Liver (tissue), 9 donors: ENCODE results near the gene OR1F1. TPM values are rescaled to one million over a fixed set of nuclear protein-coding genes. Genes with fewer than 3 reads are reported as not detected.

Experiments
- DNase-seq: peaks from one replicate; pipeline ENCODE4 v3.0.0-alpha.2; 2017; ENCODE audit warnings: low spot score
- H3K27ac ChIP-seq, 2 donors: one replicate each; pipeline ENCODE4 v1.7.0; 2013; ENCODE audit warnings: inconsistent platforms in 2 of 2, low read length in 2 of 2, control low read depth in 1 of 2, low read depth in 1 of 2, mild to moderate bottlenecking in 1 of 2
- H3K27me3 ChIP-seq, 4 donors: one replicate each; pipeline versions ENCODE4 v1.6.1 to v1.7.0; 2013; ENCODE audit warnings: low read length in 3 of 4, inconsistent platforms in 1 of 4, mild to moderate bottlenecking in 1 of 4, moderate library complexity in 1 of 4; ENCODE audit not compliant: control insufficient read depth in 4 of 4, insufficient read depth in 4 of 4
- H3K36me3 ChIP-seq, 4 donors: one replicate each; pipeline versions ENCODE4 v1.6.1 to v1.7.0; 2013; ENCODE audit warnings: low read length in 3 of 4, mild to moderate bottlenecking in 3 of 4, low read depth in 1 of 4, moderate library complexity in 1 of 4; ENCODE audit not compliant: control insufficient read depth in 4 of 4, insufficient read depth in 3 of 4
- H3K4me1 ChIP-seq, 4 donors: one replicate each; pipeline versions ENCODE4 v1.6.1 to v1.7.0; 2013; ENCODE audit warnings: low read length in 3 of 4, mild to moderate bottlenecking in 3 of 4, moderate library complexity in 1 of 4; ENCODE audit not compliant: control insufficient read depth in 4 of 4, insufficient read depth in 4 of 4
- H3K4me3 ChIP-seq, 3 donors: one replicate each; pipeline versions ENCODE4 v1.6.1 to v1.7.0; 2013; ENCODE audit warnings: low read length in 3 of 3, control low read depth in 1 of 3, low read depth in 1 of 3, mild to moderate bottlenecking in 1 of 3
- H3K9ac ChIP-seq, 2 donors: one replicate each; pipeline ENCODE4 v1.7.0; 2013; ENCODE audit warnings: low read length in 2 of 2, mild to moderate bottlenecking in 2 of 2, moderate library complexity in 2 of 2, control low read depth in 1 of 2, low read depth in 1 of 2
- H3K9me3 ChIP-seq, 4 donors: one replicate each; pipeline versions ENCODE4 v1.6.1 to v1.7.0; 2013; ENCODE audit warnings: low read length in 3 of 4; ENCODE audit not compliant: control insufficient read depth in 4 of 4
- ATF3 ChIP-seq: IDR thresholded peaks from 2 replicates; pipeline ENCODE4 v1.6.1; 2016; ENCODE audit warnings: antibody characterized with exemption
- EGR1 ChIP-seq, 2 donors: IDR thresholded peaks; 2 replicates each; pipeline ENCODE4 v1.6.1; 2016 to 2018; ENCODE audit warnings: antibody characterized with exemption in 2 of 2, low read depth in 2 of 2
- FOXA1 ChIP-seq: IDR thresholded peaks from 2 replicates; pipeline ENCODE4 v1.6.1; 2016; ENCODE audit warnings: antibody characterized with exemption
- FOXA2 ChIP-seq: IDR thresholded peaks from 2 replicates; pipeline ENCODE4 v1.6.1; 2016; ENCODE audit warnings: antibody characterized with exemption
- GABPA ChIP-seq, 2 donors: IDR thresholded peaks in 1 of 2; conservative IDR thresholded peaks in 1 of 2; 2 replicates each; pipeline ENCODE4 v1.6.1; 2016; ENCODE audit warnings: antibody characterized with exemption in 2 of 2, mild to moderate bottlenecking in 1 of 2, moderate library complexity in 1 of 2
- HNF4A ChIP-seq, 2 donors: conservative IDR thresholded peaks; 2 replicates each; pipeline ENCODE4 v1.6.1; 2016; ENCODE audit warnings: antibody characterized with exemption in 2 of 2, mild to moderate bottlenecking in 2 of 2
- HNF4G ChIP-seq: IDR thresholded peaks from 2 replicates; pipeline ENCODE4 v1.6.1; 2016; ENCODE audit warnings: antibody characterized with exemption
- JUND ChIP-seq, 2 donors: IDR thresholded peaks; 2 replicates each; pipeline ENCODE4 v1.6.1; 2016; ENCODE audit warnings: antibody characterized with exemption in 2 of 2
- MAX ChIP-seq: IDR thresholded peaks from 2 replicates; pipeline ENCODE4 v1.6.1; 2016; ENCODE audit warnings: antibody characterized with exemption
- RAD21 ChIP-seq, 2 donors: IDR thresholded peaks; 2 replicates each; pipeline ENCODE4 v1.6.1; 2016; ENCODE audit warnings: antibody characterized with exemption in 2 of 2, mild to moderate bottlenecking in 2 of 2
- REST ChIP-seq: IDR thresholded peaks from 2 replicates; pipeline ENCODE4 v1.6.1; 2016; ENCODE audit warnings: antibody characterized with exemption, mild to moderate bottlenecking
- RXRA ChIP-seq, 2 donors: IDR thresholded peaks; 2 replicates each; pipeline ENCODE4 v1.6.1; 2017 to 2018; ENCODE audit warnings: antibody characterized with exemption in 2 of 2, mild to moderate bottlenecking in 1 of 2
- SP1 ChIP-seq: IDR thresholded peaks from 2 replicates; pipeline ENCODE4 v1.6.1; 2018; ENCODE audit warnings: antibody characterized with exemption, mild to moderate bottlenecking
- TAF1 ChIP-seq: conservative IDR thresholded peaks from 2 replicates; pipeline ENCODE4 v1.6.1; 2016; ENCODE audit warnings: antibody characterized with exemption, mild to moderate bottlenecking
- YY1 ChIP-seq: IDR thresholded peaks from 2 replicates; pipeline ENCODE4 v1.6.1; 2016; ENCODE audit warnings: antibody characterized with exemption, mild to moderate bottlenecking
- ZBTB33 ChIP-seq: IDR thresholded peaks from 2 replicates; pipeline ENCODE4 v1.6.1; 2016; ENCODE audit warnings: antibody characterized with exemption
- WGBS: extraction: QIAGEN DNeasy Blood & Tissue Kit; methylation state at CpG from one replicate; pipeline ENCODE4 v1.1.7; 2013; 5-methylcytosine and 5-hydroxymethylcytosine counted together
- polyA plus RNA-seq, 2 donors: library from polyadenylated mRNA; stranded (reverse) in 1 of 2; unstranded in 1 of 2; fragments of 200-250 nt in 1 of 2; fragments of >200 nt in 1 of 2; fragmentation: Nextera tagmentation in 1 of 2; extraction: Ambion mirVana in 1 of 2; gene quantifications; one replicate each; pipeline versions ENCODE4 v1.2.1 to v1.2.3, GENCODE V29; 2013 to 2015
- total RNA-seq, 2 donors: library from RNA; depleted of rRNA; stranded (reverse); fragments of >200 nt; gene quantifications; one replicate each; pipeline ENCODE4 v1.2.3, GENCODE V29; 2014
- donor health status: healthy.
- donor health status: healthy.
- donor health status: healthy.
- donor health status: healthy.
- donor health status: healthy.

OR1F1 gene
- total and polyA plus RNA-seq, 4 donors, result not detected

GRCh38 chr16:3147757-3148104 is 40.3 kb upstream of the OR1F1 start:
- H3K36me3 ChIP-seq, result no peaks in the 10 kb centered on the region
- no peaks in the 10 kb centered on the region for H3K9me3 ChIP-seq
- 94% methylated on average over 5 of the region's 5 CpGs for WGBS
- no peaks in the 10 kb centered on the region for H3K27me3 ChIP-seq
- no peak for DNase-seq
- no peak for TF ChIP-seq YY1
- TF ChIP-seq GABPA (IDR thresholded peaks at IDR 0.05 in 1 of 2, conservative IDR thresholded peaks at IDR 0.05 in 1 of 2), result no peak
- no peak for TF ChIP-seq EGR1 (IDR thresholded peaks at IDR 0.05; ENCODE audit: low read depth in 2 of 2)
- TF ChIP-seq HNF4A (conservative IDR thresholded peaks at IDR 0.05), result no peak
- TF ChIP-seq TAF1, result no peak
- no peak for TF ChIP-seq REST
- TF ChIP-seq ZBTB33, result no peak
- TF ChIP-seq FOXA1, result no peak
- no peak for TF ChIP-seq RAD21 (IDR thresholded peaks at IDR 0.05)
- no peak for TF ChIP-seq FOXA2
- TF ChIP-seq ATF3, result no peak
- H3K27ac ChIP-seq, result no peak overlapping the region
- no peak overlapping the region for H3K9ac ChIP-seq
- no peak overlapping the region for H3K4me3 ChIP-seq
- H3K4me1 ChIP-seq, result peaks cover 11 to 41% (median 25%) of the 10 kb centered on the region in 4 donors

- Histone ChIP-seq H3K27ac (no peak overlapping the region), H3K9ac (no peak overlapping the region), H3K27me3 (no peaks in the 10 kb centered on the region), H3K4me1 (peaks cover 6 to 33% (median 18%) of the 10 kb centered on the region in 4 donors), H3K4me3 (no peak overlapping the region), H3K9me3 (no peaks in the 10 kb centered on the region), H3K36me3 (no peaks in the 10 kb centered on the region)
- DNase-seq, result no peak
- no peak for TF ChIP-seq HNF4A (conservative IDR thresholded peaks at IDR 0.05)
- TF ChIP-seq GABPA (IDR thresholded peaks at IDR 0.05 in 1 of 2, conservative IDR thresholded peaks at IDR 0.05 in 1 of 2), result no peak
- no peak for TF ChIP-seq SP1
- no peak for TF ChIP-seq ATF3
- TF ChIP-seq TAF1, result no peak
- no peak for TF ChIP-seq REST
- TF ChIP-seq HNF4G, result no peak
- TF ChIP-seq RXRA (IDR thresholded peaks at IDR 0.05), result no peak
- TF ChIP-seq MAX, result no peak
- TF ChIP-seq JUND (IDR thresholded peaks at IDR 0.05), result no peak
- no peak for TF ChIP-seq FOXA2
- TF ChIP-seq EGR1 (IDR thresholded peaks at IDR 0.05; ENCODE audit: low read depth in 2 of 2), result no peak
- TF ChIP-seq YY1, result no peak
- TF ChIP-seq ZBTB33, result no peak
- no peak for TF ChIP-seq FOXA1
- WGBS, result 94% methylated on average over 13 of the region's 13 CpGs
These were observed 39.5 kb upstream of the OR1F1 start for GRCh38 chr16:3148256-3149192.
